ENCODE data around the gene ERCC1.

GRCh38 chr19:45467115-45467455, 43.4 kb upstream of the ERCC1 start:
- TF ChIP-seq, protein P1, sequence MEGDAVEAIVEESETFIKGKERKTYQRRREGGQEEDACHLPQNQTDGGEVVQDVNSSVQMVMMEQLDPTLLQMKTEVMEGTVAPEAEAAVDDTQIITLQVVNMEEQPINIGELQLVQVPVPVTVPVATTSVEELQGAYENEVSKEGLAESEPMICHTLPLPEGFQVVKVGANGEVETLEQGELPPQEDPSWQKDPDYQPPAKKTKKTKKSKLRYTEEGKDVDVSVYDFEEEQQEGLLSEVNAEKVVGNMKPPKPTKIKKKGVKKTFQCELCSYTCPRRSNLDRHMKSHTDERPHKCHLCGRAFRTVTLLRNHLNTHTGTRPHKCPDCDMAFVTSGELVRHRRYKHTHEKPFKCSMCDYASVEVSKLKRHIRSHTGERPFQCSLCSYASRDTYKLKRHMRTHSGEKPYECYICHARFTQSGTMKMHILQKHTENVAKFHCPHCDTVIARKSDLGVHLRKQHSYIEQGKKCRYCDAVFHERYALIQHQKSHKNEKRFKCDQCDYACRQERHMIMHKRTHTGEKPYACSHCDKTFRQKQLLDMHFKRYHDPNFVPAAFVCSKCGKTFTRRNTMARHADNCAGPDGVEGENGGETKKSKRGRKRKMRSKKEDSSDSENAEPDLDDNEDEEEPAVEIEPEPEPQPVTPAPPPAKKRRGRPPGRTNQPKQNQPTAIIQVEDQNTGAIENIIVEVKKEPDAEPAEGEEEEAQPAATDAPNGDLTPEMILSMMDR (IDR thresholded peaks at IDR 0.05; ENCODE audit: low read depth, low read length): no peak
- TF ChIP-seq EZH2phosphoT487 (IDR thresholded peaks at IDR 0.05; ENCODE audit: low read depth): no peak
